ENCODE data around the gene ZNF3. TPM values are rescaled to one million over a fixed set of nuclear protein-coding genes. Genes with fewer than 3 reads are reported as not detected.

The ZNF3 gene
- total RNA-seq, 1 experiment from 2014 or later = 32.9 TPM

DNA sequence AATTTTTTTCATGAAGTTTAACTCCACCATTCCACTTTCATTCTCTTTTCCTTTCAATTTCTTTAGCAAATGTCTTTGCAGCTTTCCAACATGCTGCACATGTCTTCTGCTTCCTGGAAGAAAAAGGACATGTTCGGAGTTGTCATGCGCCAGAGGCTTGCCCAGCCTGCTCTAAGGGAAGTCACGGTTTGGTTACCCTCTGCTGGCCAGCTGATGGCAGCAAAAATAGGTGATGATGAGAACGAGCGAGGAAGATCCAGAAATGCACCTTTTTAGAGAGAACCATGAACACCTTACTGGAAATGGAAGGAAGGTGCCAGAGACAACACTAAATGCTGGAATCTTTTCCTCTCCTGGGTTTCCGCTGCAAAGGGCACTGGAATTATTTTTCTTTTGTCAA, 36.8 kb downstream of the ZNF3 start:
- peaks cover 5% of the 10 kb centered on the region for H3K4me1 ChIP-seq (ENCODE audit: control insufficient read depth, insufficient read depth, low read length)
- no peaks in the 10 kb centered on the region for H3K9me3 ChIP-seq (ENCODE audit: control insufficient read depth, insufficient read depth, low read depth, low read length)
- ChIA-PET CTCF (interaction anchor here (0.7 kb wide), 1 partner anchor 44 kb away, joined by 10 read pairs; no protein-coding TSS in a partner anchor), POLR2A (interaction anchor here (0.9 kb wide), 1 partner anchor 56 kb away, joined by 4 read pairs; the partner anchor contains the start of genes AP4M1 and MCM7)
- no peaks in the 10 kb centered on the region; the same call in 1 of the 2 replicates for H3K36me3 ChIP-seq (ENCODE audit: control insufficient read depth, insufficient read depth, low read length)
- DNase-seq (ENCODE audit: low read depth, low spot score) (no peak), ATAC-seq (peak; percentile 58; the same call in 1 of the 2 replicates)
- no peak for TF ChIP-seq POLR2AphosphoS5 (IDR thresholded peaks at IDR 0.05; ENCODE audit: low read depth, low read length)
- TF ChIP-seq, protein P1, sequence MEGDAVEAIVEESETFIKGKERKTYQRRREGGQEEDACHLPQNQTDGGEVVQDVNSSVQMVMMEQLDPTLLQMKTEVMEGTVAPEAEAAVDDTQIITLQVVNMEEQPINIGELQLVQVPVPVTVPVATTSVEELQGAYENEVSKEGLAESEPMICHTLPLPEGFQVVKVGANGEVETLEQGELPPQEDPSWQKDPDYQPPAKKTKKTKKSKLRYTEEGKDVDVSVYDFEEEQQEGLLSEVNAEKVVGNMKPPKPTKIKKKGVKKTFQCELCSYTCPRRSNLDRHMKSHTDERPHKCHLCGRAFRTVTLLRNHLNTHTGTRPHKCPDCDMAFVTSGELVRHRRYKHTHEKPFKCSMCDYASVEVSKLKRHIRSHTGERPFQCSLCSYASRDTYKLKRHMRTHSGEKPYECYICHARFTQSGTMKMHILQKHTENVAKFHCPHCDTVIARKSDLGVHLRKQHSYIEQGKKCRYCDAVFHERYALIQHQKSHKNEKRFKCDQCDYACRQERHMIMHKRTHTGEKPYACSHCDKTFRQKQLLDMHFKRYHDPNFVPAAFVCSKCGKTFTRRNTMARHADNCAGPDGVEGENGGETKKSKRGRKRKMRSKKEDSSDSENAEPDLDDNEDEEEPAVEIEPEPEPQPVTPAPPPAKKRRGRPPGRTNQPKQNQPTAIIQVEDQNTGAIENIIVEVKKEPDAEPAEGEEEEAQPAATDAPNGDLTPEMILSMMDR (IDR thresholded peaks at IDR 0.05) = peak; percentile 50
- H3K27me3 ChIP-seq (ENCODE audit: control insufficient read depth, insufficient read depth, low read length) = no peaks in the 10 kb centered on the region
- BruUV-seq (replicated peaks) = no TSS peak
- intact Hi-C loops (cut with micrococcal nuclease; ENCODE audit: unreplicated experiment) = no loop called here
- H3K4me3 ChIP-seq (ENCODE audit: low read depth in 2 of 2, low read length in 2 of 2) = no peak overlapping the region
- in situ Hi-C loops (cut with HindIII; ENCODE audit: low pct_unique_long_range_greater_than_20kb, low sequenced_read_pairs) = no loop called here
- H3K27ac ChIP-seq (ENCODE audit: low read length) = no peak overlapping the region

DNA sequence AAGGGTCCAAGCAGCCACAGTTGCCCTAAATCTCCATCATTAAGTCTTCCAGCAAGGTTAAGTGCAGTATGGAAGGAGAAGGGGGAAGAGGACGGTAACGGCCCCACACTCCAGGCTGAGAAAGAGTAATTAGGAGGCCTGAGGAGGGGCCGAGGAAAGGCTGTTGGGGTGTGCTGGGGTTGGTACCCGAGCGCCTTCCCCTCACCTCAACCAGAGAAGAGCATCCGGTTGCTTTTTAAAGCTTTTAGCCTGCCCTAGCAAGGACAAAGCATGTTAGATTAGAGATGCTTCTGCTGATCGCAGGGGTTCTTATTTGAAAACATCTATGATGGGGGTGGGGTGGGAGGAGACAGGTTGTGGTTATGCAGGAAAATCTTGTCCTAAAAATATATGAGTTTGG, 40.9 kb downstream of the ZNF3 start:
- Histone ChIP-seq H3K4me1 (ENCODE audit: control insufficient read depth, insufficient read depth, low read length) (peaks cover 5% of the 10 kb centered on the region; the same call in 1 of the 2 replicates), H3K9me3 (ENCODE audit: control insufficient read depth, insufficient read depth, low read depth, low read length) (no peaks in the 10 kb centered on the region), H3K27ac (ENCODE audit: low read length) (no peak overlapping the region), H3K27me3 (ENCODE audit: control insufficient read depth, insufficient read depth, low read length) (no peaks in the 10 kb centered on the region), H3K36me3 (ENCODE audit: control insufficient read depth, insufficient read depth, low read length) (no peaks in the 10 kb centered on the region), H3K4me3 (ENCODE audit: low read depth in 2 of 2, low read length in 2 of 2) (no peak overlapping the region)
- POLR2A ChIA-PET = interaction anchor here (0.7 kb wide), 1 partner anchor 1474 kb away, joined by 14 read pairs; no protein-coding TSS in a partner anchor
- intact Hi-C loops (cut with micrococcal nuclease; ENCODE audit: unreplicated experiment) (no loop called here), in situ Hi-C loops (cut with HindIII; ENCODE audit: low pct_unique_long_range_greater_than_20kb, low sequenced_read_pairs) (no loop called here)
- no peak for TF ChIP-seq SIN3A (IDR thresholded peaks at IDR 0.05; ENCODE audit: borderline replicate concordance, insufficient read depth, low read depth, low read length)
- ATAC-seq = no peak
- CTCF ChIA-PET = no interaction called here
- no peak for DNase-seq (ENCODE audit: low read depth, low spot score)
- no TSS peak for BruUV-seq (replicated peaks)

DNA sequence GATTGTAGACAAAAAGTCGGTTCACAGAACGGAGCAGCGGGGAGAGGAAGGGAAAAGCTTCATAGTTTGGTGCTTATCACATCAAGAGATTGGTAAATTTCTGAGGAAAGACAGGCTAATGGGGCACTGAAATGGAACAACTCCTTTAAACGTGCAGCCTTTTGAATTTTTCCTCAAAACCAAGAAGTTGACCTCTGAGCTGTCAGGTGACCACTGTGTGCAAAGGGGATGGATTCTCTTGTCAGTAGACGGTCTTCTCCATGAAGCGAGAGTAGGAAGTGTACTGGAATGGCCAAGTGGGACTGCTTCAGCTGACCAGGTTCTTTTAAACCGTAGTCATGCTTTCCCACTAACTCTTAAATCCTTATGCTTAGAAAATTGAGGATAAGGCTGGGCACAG, 43.2 kb downstream of the ZNF3 start:
- H3K4me3 ChIP-seq (ENCODE audit: low read depth in 2 of 2, low read length in 2 of 2) = no peak overlapping the region
- POLR2A ChIA-PET = interaction anchor here (0.7 kb wide), 1 partner anchor 14 kb away, joined by 5 read pairs; no protein-coding TSS in a partner anchor
- no peak for ATAC-seq
- intact Hi-C loops (cut with micrococcal nuclease; ENCODE audit: unreplicated experiment) (no loop called here), in situ Hi-C loops (cut with HindIII; ENCODE audit: low pct_unique_long_range_greater_than_20kb, low sequenced_read_pairs) (no loop called here)
- H3K4me1 ChIP-seq (ENCODE audit: control insufficient read depth, insufficient read depth, low read length) = peaks cover 5% of the 10 kb centered on the region; the same call in 1 of the 2 replicates
- no peaks in the 10 kb centered on the region; the same call in 1 of the 2 replicates for H3K36me3 ChIP-seq (ENCODE audit: control insufficient read depth, insufficient read depth, low read length)
- BruUV-seq (replicated peaks) = TSS peak; percentile 3
- H3K27ac ChIP-seq (ENCODE audit: low read length) = no peak overlapping the region
- no peak for DNase-seq (ENCODE audit: low read depth, low spot score)
- H3K27me3 ChIP-seq (ENCODE audit: control insufficient read depth, insufficient read depth, low read length) = no peaks in the 10 kb centered on the region
- H3K9me3 ChIP-seq (ENCODE audit: control insufficient read depth, insufficient read depth, low read depth, low read length) = peaks cover 9% of the 10 kb centered on the region; the same call in 1 of the 2 replicates
- TF ChIP-seq, protein P2, sequence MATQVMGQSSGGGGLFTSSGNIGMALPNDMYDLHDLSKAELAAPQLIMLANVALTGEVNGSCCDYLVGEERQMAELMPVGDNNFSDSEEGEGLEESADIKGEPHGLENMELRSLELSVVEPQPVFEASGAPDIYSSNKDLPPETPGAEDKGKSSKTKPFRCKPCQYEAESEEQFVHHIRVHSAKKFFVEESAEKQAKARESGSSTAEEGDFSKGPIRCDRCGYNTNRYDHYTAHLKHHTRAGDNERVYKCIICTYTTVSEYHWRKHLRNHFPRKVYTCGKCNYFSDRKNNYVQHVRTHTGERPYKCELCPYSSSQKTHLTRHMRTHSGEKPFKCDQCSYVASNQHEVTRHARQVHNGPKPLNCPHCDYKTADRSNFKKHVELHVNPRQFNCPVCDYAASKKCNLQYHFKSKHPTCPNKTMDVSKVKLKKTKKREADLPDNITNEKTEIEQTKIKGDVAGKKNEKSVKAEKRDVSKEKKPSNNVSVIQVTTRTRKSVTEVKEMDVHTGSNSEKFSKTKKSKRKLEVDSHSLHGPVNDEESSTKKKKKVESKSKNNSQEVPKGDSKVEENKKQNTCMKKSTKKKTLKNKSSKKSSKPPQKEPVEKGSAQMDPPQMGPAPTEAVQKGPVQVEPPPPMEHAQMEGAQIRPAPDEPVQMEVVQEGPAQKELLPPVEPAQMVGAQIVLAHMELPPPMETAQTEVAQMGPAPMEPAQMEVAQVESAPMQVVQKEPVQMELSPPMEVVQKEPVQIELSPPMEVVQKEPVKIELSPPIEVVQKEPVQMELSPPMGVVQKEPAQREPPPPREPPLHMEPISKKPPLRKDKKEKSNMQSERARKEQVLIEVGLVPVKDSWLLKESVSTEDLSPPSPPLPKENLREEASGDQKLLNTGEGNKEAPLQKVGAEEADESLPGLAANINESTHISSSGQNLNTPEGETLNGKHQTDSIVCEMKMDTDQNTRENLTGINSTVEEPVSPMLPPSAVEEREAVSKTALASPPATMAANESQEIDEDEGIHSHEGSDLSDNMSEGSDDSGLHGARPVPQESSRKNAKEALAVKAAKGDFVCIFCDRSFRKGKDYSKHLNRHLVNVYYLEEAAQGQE (IDR thresholded peaks at IDR 0.05; ENCODE audit: insufficient read depth in 1 of 2, low read depth in 2 of 2, low read length in 1 of 2) = no peak
- TF ChIP-seq SIN3A (IDR thresholded peaks at IDR 0.05; ENCODE audit: borderline replicate concordance, insufficient read depth, low read depth, low read length) = no peak
- TF ChIP-seq, protein P1 (IDR thresholded peaks at IDR 0.05) = no peak
- no peak for TF ChIP-seq TCF7L2 (IDR thresholded peaks at IDR 0.05; ENCODE audit: low read depth, low read length)
- no peak for TF ChIP-seq POLR2AphosphoS5 (IDR thresholded peaks at IDR 0.05; ENCODE audit: low read depth, low read length)
- CTCF ChIA-PET = no interaction called here

Data from Panc1 (cell line).